T-cell (primary cell): ENCODE data around the gene JAML. TPM values are rescaled to one million over a fixed set of nuclear protein-coding genes. Genes with fewer than 3 reads are reported as not detected.

ENCODE experiments used
- ATAC-seq, 4 experiments: fragments of 200-7000 bp in 3 of 4; fragments of 150-1000 bp in 1 of 4; cut with Tn5 transposase; replicated peaks in 1 of 4; 1 replicate in 3 of 4; 2 replicates in 1 of 4; pipeline ENCODE4 v1.10.0; 2021; ENCODE audit warnings: moderate library complexity in 3 of 4, mild to moderate bottlenecking in 2 of 4, moderate number of reproducible peaks in 1 of 4
- CTCF ChIA-PET, 2 donors: fragments of 300-600 bp; sonication (Branson Sonifier 250); formaldehyde crosslinking; loops; one replicate each; lab custom pipeline; 2022; ENCODE audit warnings: antibody characterized with exemption in 2 of 2; lab: Charles Lee
- POLR2A ChIA-PET, 2 donors: fragments of 300-600 bp; sonication (Branson Sonifier 250); formaldehyde crosslinking; loops; one replicate each; lab custom pipeline; 2022; ENCODE audit warnings: antibody characterized with exemption in 2 of 2; lab: Charles Lee
- DNase-seq, 35 experiments: peaks; one replicate each; pipeline versions ENCODE4 v3.0.0 to v3.0.0-alpha.2; 2013 to 2023
- H3K27ac ChIP-seq: one replicate; pipeline ENCODE4 v1.5.1; 2013; ENCODE audit warnings: low read length
- H3K27me3 ChIP-seq, 2 experiments: replicated peaks in 1 of 2; 1 replicate in 1 of 2; 2 replicates in 1 of 2; pipeline versions ENCODE4 v1.6.1 to v1.7.0; 2013; ENCODE audit warnings: low read length in 1 of 2, mixed read lengths in 1 of 2; ENCODE audit not compliant: control insufficient read depth in 2 of 2, insufficient read depth in 2 of 2; ENCODE audit errors: extremely low read depth in 1 of 2
- H3K36me3 ChIP-seq, 2 donors: 1 replicate in 1 of 2; 2 replicates in 1 of 2; pipeline versions ENCODE4 v1.6.1 to v1.7.0; 2013; ENCODE audit warnings: low read length in 1 of 2; ENCODE audit not compliant: control insufficient read depth in 2 of 2, insufficient read depth in 1 of 2; ENCODE audit errors: extremely low read depth in 1 of 2
- H3K4me1 ChIP-seq, 2 experiments: 1 replicate in 1 of 2; 2 replicates in 1 of 2; pipeline versions ENCODE4 v1.6.1 to v1.7.0; 2013; ENCODE audit warnings: low read length in 2 of 2, mixed read lengths in 1 of 2; ENCODE audit not compliant: insufficient read depth in 2 of 2, control insufficient read depth in 1 of 2; ENCODE audit errors: extremely low read depth in 1 of 2
- H3K4me3 ChIP-seq, 2 donors: 1 replicate in 1 of 2; 2 replicates in 1 of 2; pipeline versions ENCODE4 v1.5.1 to v1.7.0; 2013; ENCODE audit warnings: mild to moderate bottlenecking in 2 of 2, low read length in 1 of 2, moderate library complexity in 1 of 2; ENCODE audit not compliant: control insufficient read depth in 1 of 2; ENCODE audit errors: extremely low read depth in 1 of 2
- H3K9me3 ChIP-seq: 2 replicates; pipeline ENCODE4 v1.7.0; 2013
- H3K27ac Mint-ChIP-seq, 2 donors: one replicate each; pipeline ENCODE4 v1.8.0; 2020 to 2021; ENCODE audit warnings: mild to moderate bottlenecking in 2 of 2, mixed read lengths in 2 of 2
- H3K27me3 Mint-ChIP-seq, 2 donors: one replicate each; pipeline ENCODE4 v1.8.0; 2021 to 2022; ENCODE audit warnings: mixed read lengths in 2 of 2
- H3K36me3 Mint-ChIP-seq: one replicate; pipeline ENCODE4 v1.8.0; 2021; ENCODE audit warnings: mixed read lengths
- H3K4me1 Mint-ChIP-seq, 3 donors: one replicate each; pipeline ENCODE4 v1.8.0; 2020 to 2022; ENCODE audit warnings: mixed read lengths in 3 of 3, mild to moderate bottlenecking in 1 of 3
- H3K4me3 Mint-ChIP-seq, 3 donors: one replicate each; pipeline ENCODE4 v1.8.0; 2020 to 2022; ENCODE audit warnings: mild to moderate bottlenecking in 3 of 3, mixed read lengths in 3 of 3, moderate library complexity in 3 of 3
- H3K9me3 Mint-ChIP-seq, 3 donors: one replicate each; pipeline ENCODE4 v1.8.0; 2020 to 2022; ENCODE audit warnings: mixed read lengths in 3 of 3
- WGBS: methylation state at CpG from one replicate; pipeline ENCODE4 v1.1.5; 2013; ENCODE audit warnings: missing lambda C conversion rate; ENCODE audit not compliant: insufficient coverage; 5-methylcytosine and 5-hydroxymethylcytosine counted together
- total RNA-seq, 35 experiments: library from RNA in 6 of 35; stranded (reverse) in 6 of 35; fragments of 120-200 nt in 1 of 35; gene quantifications; one replicate each; pipeline versions ENCODE4 v1.2.1 to v1.2.4 and lab custom pipeline; 2013 to 2026

Gene JAML
- total RNA-seq, 5 donors from 2014 or later (not counting 1 experiment from before 2014, with no cell fraction given): 60.8 to 165 (median 95.8) TPM

GRCh38 chr11:118167253-118167652 is 57.6 kb downstream of the JAML start:
- no CpG with 5 or more reads among the region's 2 CpGs for WGBS
- DNase-seq (no peak), ATAC-seq (no peak)
- Mint-ChIP-seq H3K4me1 (peaks cover 0 to 2% (median 2%) of the 10 kb centered on the region in 3 donors), H3K9me3 (no peaks in the 10 kb centered on the region), H3K27me3 (peaks cover 5 to 29% of the 10 kb centered on the region in 2 donors), H3K4me3 (no peak overlapping the region), H3K27ac (no peak overlapping the region), H3K36me3 (no peaks in the 10 kb centered on the region)
- no peaks in the 10 kb centered on the region for H3K9me3 ChIP-seq
- POLR2A ChIA-PET: interaction anchor here in 1 of 2 donors (0.6 kb wide), 1 partner anchor 25 kb away, joined by 3 read pairs; no protein-coding TSS in a partner anchor
- peaks cover 0 to 9% of the 10 kb centered on the region in 2 experiments for H3K4me1 ChIP-seq
- peaks cover 0 to 72% of the 10 kb centered on the region in 2 experiments for H3K27me3 ChIP-seq
- H3K36me3 ChIP-seq: no peaks in the 10 kb centered on the region
- H3K27ac ChIP-seq: no peak overlapping the region
- CTCF ChIA-PET: interaction anchor here in 1 of 2 donors (0.6 to 0.7 kb wide), 2 partner anchors 21 to 431 kb away, joined by 3 to 4 read pairs; no protein-coding TSS in a partner anchor
- no peak overlapping the region for H3K4me3 ChIP-seq

- Histone ChIP-seq H3K4me3 (no peak overlapping the region), H3K9me3 (no peaks in the 10 kb centered on the region), H3K4me1 (peaks cover 0 to 5% of the 10 kb centered on the region in 2 experiments), H3K27ac (no peak overlapping the region), H3K27me3 (peaks cover 0 to 75% of the 10 kb centered on the region in 2 experiments), H3K36me3 (no peaks in the 10 kb centered on the region)
- ATAC-seq (no peak), DNase-seq (no peak)
- Mint-ChIP-seq H3K27ac (no peak overlapping the region), H3K27me3 (peaks cover 5 to 29% of the 10 kb centered on the region in 2 donors), H3K4me1 (peaks cover 0 to under 1% (median under 1%) of the 10 kb centered on the region in 3 donors), H3K9me3 (no peaks in the 10 kb centered on the region), H3K36me3 (no peaks in the 10 kb centered on the region), H3K4me3 (no peak overlapping the region)
- ChIA-PET CTCF (no interaction called here), POLR2A (interaction anchor here in 1 of 2 donors (0.6 kb wide), 1 partner anchor 381 kb away, joined by 3 read pairs; no protein-coding TSS in a partner anchor)
- WGBS: 78% methylated on average over 12 of the region's 17 CpGs
Observed at GRCh38 chr11:118166641-118167040, 58.2 kb downstream of the JAML start.

DNA sequence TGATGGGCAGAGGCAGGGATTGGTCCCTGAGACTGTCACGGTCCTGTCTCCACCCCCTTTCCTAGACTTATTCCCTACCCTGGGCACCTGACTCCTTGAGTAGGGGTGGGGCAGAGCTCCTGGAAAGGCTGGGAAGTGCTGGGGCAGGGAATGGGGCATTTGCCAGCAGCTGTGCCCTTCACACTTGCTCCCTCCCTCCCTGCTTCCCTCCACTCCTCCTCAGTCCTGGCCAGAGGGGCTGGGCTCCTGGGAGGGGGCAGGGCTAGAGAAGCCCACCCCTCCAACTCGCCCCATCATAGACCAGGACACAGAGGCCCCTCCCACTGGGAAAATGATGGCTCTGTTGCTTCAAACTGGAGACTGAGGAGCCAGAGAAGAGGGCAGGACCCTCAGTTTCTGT is 59.9 kb downstream of the JAML start:
- no peak overlapping the region for H3K4me3 Mint-ChIP-seq
- ChIA-PET CTCF (no interaction called here), POLR2A (no interaction called here)

DNA sequence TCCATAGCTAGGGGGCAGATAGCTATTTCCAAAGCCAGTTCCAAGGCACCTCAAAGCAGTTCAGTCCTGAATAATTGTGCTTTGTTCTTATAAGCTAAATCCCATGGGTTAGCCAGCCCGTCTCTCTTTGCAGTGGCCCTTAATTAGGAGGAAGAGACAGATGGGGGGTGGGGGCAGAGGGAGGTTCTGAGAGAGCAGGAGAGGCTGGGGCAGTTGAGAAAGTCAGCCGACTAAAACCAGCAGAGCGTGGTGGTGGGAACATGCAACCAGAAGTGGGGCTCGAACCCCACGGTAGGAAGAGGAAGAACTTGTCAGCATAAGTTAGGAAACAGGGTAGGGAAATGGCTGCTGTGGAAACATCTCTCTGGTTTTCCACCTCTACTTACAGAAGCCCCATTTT is 61.3 kb downstream of the JAML start:
- H3K9me3 Mint-ChIP-seq: no peaks in the 10 kb centered on the region
- Histone ChIP-seq H3K9me3 (no peaks in the 10 kb centered on the region), H3K4me3 (no peak overlapping the region), H3K27ac (no peak overlapping the region), H3K36me3 (no peaks in the 10 kb centered on the region), H3K27me3 (peaks cover 0 to 65% of the 10 kb centered on the region in 2 experiments), H3K4me1 (no peaks in the 10 kb centered on the region)
- CTCF ChIA-PET: interaction anchor here (0.6 kb wide), 2 partner anchors 322 to 338 kb away, joined by 3 read pairs; no protein-coding TSS in a partner anchor
- POLR2A ChIA-PET: interaction anchor here in 1 of 2 donors (0.7 kb wide), 1 partner anchor 13 kb away, joined by 11 read pairs; no protein-coding TSS in a partner anchor
- no peak overlapping the region for H3K27ac Mint-ChIP-seq
- no peak for ATAC-seq
- H3K4me1 Mint-ChIP-seq: no peaks in the 10 kb centered on the region
- no peak overlapping the region for H3K4me3 Mint-ChIP-seq
- DNase-seq: no peak
- WGBS: 100% methylated on average over 1 of the region's 5 CpGs
- H3K36me3 Mint-ChIP-seq: no peaks in the 10 kb centered on the region
- peaks cover 13 to 26% of the 10 kb centered on the region in 2 donors for H3K27me3 Mint-ChIP-seq

More for the DNA sequence above, 59.9 kb downstream of the JAML start:
- DNase-seq (no peak), ATAC-seq (no peak)
- H3K27me3 ChIP-seq: peaks cover 0 to 67% of the 10 kb centered on the region in 2 experiments
- no peak overlapping the region for H3K27ac Mint-ChIP-seq
- H3K36me3 ChIP-seq: no peaks in the 10 kb centered on the region
- H3K4me1 Mint-ChIP-seq: no peaks in the 10 kb centered on the region
- no peaks in the 10 kb centered on the region for H3K9me3 Mint-ChIP-seq
- H3K27ac ChIP-seq: no peak overlapping the region
- H3K9me3 ChIP-seq: no peaks in the 10 kb centered on the region
- H3K36me3 Mint-ChIP-seq: no peaks in the 10 kb centered on the region
- H3K27me3 Mint-ChIP-seq: peaks cover 2 to 24% of the 10 kb centered on the region in 2 donors
- WGBS: no CpG with 5 or more reads among the region's 2 CpGs
- H3K4me1 ChIP-seq: no peaks in the 10 kb centered on the region
- no peak overlapping the region for H3K4me3 ChIP-seq

DNA sequence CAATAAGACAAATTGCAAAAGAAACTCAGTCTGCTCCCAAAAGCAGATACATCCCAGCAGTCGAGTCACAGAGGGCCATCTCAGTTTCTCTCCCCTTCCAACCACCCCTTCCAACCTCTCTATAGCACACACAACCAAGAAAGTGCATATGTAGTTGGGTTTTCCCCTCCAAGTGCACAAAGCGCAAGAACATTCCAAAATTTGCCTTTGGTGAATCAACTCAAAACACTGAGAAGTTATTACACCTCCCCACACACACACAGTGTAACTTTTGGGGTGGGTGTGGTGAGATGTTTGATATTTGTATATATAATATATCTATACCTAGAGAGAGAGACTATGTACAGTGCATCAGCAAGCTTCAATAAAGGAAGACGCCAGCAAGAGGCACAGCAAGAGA is 62.0 kb downstream of the JAML start:
- Mint-ChIP-seq H3K27ac (no peak overlapping the region), H3K4me3 (no peak overlapping the region), H3K4me1 (peaks cover 0 to 2% (median 0%) of the 10 kb centered on the region in 3 donors), H3K36me3 (no peaks in the 10 kb centered on the region), H3K27me3 (peaks cover 20 to 27% of the 10 kb centered on the region in 2 donors), H3K9me3 (no peaks in the 10 kb centered on the region)
- POLR2A ChIA-PET: interaction anchor here in 1 of 2 donors (0.7 kb wide), 1 partner anchor 12 kb away, joined by 11 read pairs; no protein-coding TSS in a partner anchor
- Histone ChIP-seq H3K27ac (no peak overlapping the region), H3K36me3 (no peaks in the 10 kb centered on the region), H3K27me3 (peaks cover 0 to 65% of the 10 kb centered on the region in 2 experiments), H3K9me3 (no peaks in the 10 kb centered on the region), H3K4me3 (no peak overlapping the region), H3K4me1 (no peaks in the 10 kb centered on the region)
- no CpG with 5 or more reads among the region's 3 CpGs for WGBS
- ATAC-seq (no peak), DNase-seq (no peak)
- CTCF ChIA-PET: interaction anchor here in 1 of 2 donors (0.6 kb wide), 1 partner anchor 337 kb away, joined by 3 read pairs; no protein-coding TSS in a partner anchor

DNA sequence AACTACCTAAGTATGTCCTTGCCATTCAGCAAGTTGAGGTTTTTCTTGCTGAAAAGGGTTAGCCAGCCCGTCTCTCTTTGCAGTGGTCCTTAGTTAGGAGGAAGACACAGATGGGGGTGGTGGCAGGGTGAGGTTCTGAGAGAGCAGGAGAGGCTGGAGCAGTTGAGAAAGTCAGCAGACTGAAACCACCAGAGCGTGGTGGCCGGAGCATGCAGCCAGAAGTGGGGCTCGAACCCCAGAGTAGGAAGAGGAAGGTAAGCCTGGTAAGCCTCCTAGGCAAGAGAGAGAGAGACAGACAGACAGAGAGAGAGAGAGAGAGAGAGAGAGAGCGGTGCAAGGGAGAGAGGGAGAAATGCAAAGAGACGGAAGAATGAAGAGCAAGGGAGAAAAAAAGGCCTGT is 63.0 kb downstream of the JAML start:
- Histone ChIP-seq H3K36me3 (no peaks in the 10 kb centered on the region), H3K27ac (no peak overlapping the region), H3K27me3 (peaks cover 2 to 71% of the 10 kb centered on the region in 2 experiments), H3K4me1 (peaks cover 0 to 4% of the 10 kb centered on the region in 2 experiments), H3K4me3 (no peak overlapping the region), H3K9me3 (no peaks in the 10 kb centered on the region)
- Mint-ChIP-seq H3K36me3 (no peaks in the 10 kb centered on the region), H3K4me1 (peaks cover 3 to 10% (median 3%) of the 10 kb centered on the region in 3 donors), H3K9me3 (no peaks in the 10 kb centered on the region), H3K4me3 (no peak overlapping the region), H3K27ac (no peak overlapping the region), H3K27me3 (peaks cover 30 to 34% of the 10 kb centered on the region in 2 donors)
- DNase-seq: no peak
- 74% methylated on average over 4 of the region's 6 CpGs for WGBS
- ChIA-PET POLR2A (no interaction called here), CTCF (no interaction called here)
- no peak for ATAC-seq
